Cerebellar cortex (tissue), 1 donor: Measurements from ENCODE around the gene MCHR1.

Experiments used
- DNase-seq: peaks from one replicate; pipeline ENCODE4 v3.0.0-alpha.2; 2015; ENCODE audit warnings: low spot score

The MCHR1 gene

GRCh38 chr22:40727070-40727963, 48.0 kb downstream of the MCHR1 start:
- no peak for DNase-seq

GRCh38 chr22:40727964-40728615, 48.8 kb downstream of the MCHR1 start:
- no peak for DNase-seq

- DNase-seq, result no peak
Measured at GRCh38 chr22:40728731-40729189, 49.5 kb downstream of the MCHR1 start.

- DNase-seq, result no peak
Measured at GRCh38 chr22:40729284-40729683, 50.0 kb downstream of the MCHR1 start.
